Measurements from ENCODE around the gene KCTD19. TPM values are rescaled to one million over a fixed set of nuclear protein-coding genes. Genes with fewer than 3 reads are reported as not detected.

The KCTD19 gene
- total RNA-seq, 4 donors from 2014 or later = not detected

GRCh38 chr16:67247192-67248072 is 79.1 kb downstream of the KCTD19 start, which contains the start of gene FHOD1:
Gene FHOD1 (minus strand): TSS chr16:67247481. CDS start chr16:67247410, 71 bp downstream.
- intact Hi-C loops (cut with DNase I) = no loop called here
- H3K4me1 ChIP-seq = peaks cover 56 to 69% (median 63%) of the 10 kb centered on the region in 4 donors
- H3K27ac ChIP-seq (replicated peaks in 1 of 4) = peak within 1 kb of the TSS; percentile 81 to 88 (median 84)
- TF ChIP-seq POLR2A (IDR thresholded peaks at IDR 0.05; ENCODE audit: low read depth) (peak; percentile 64), POLR2AphosphoS5 (IDR thresholded peaks at IDR 0.05) (peak; percentile 86 to 92), EP300 (IDR thresholded peaks at IDR 0.05) (no peak), CTCF (IDR thresholded peaks at IDR 0.05) (peak in 1 of 3 experiments; percentile 7)
- DNase-seq (ENCODE audit: extremely low spot score) = peak; percentile 99
- H3K9me3 ChIP-seq = no peaks in the 10 kb centered on the region
- H3K27me3 ChIP-seq = peaks cover 0 to 39% (median 7%) of the 10 kb centered on the region in 4 donors
- under 1% methylated on average over 26 of the region's 60 CpGs for WGBS
- no peaks in the 10 kb centered on the region for H3K36me3 ChIP-seq
- peak within 1 kb of the TSS; percentile 70 to 75 (median 74) for H3K4me3 ChIP-seq

- intact Hi-C loops (cut with DNase I) = no loop called here
- no peaks in the 10 kb centered on the region for H3K9me3 ChIP-seq
- peaks cover 63 to 76% (median 69%) of the 10 kb centered on the region in 4 donors for H3K4me1 ChIP-seq
- no peak for DNase-seq (ENCODE audit: extremely low spot score)
- peaks cover 0 to 33% (median 7%) of the 10 kb centered on the region in 4 donors for H3K27me3 ChIP-seq
- peak overlapping the region; percentile 81 to 88 (median 84) for H3K27ac ChIP-seq (replicated peaks in 1 of 4)
- H3K36me3 ChIP-seq = no peaks in the 10 kb centered on the region
- WGBS = 0% methylated on average over 14 of the region's 26 CpGs
- TF ChIP-seq POLR2A (IDR thresholded peaks at IDR 0.05; ENCODE audit: low read depth) = peak; percentile 23
- no peak for TF ChIP-seq EP300 (IDR thresholded peaks at IDR 0.05)
- TF ChIP-seq POLR2AphosphoS5 (IDR thresholded peaks at IDR 0.05) = no peak
- TF ChIP-seq CTCF (IDR thresholded peaks at IDR 0.05) = no peak
- H3K4me3 ChIP-seq = peak overlapping the region; percentile 70 to 75 (median 74)
These were observed 79.8 kb downstream of the KCTD19 start for GRCh38 chr16:67246756-67247191.

- DNase-seq (ENCODE audit: extremely low spot score) = no peak
- peak overlapping the region; percentile 81 to 88 (median 84) for H3K27ac ChIP-seq (replicated peaks in 1 of 4)
- TF ChIP-seq POLR2A (IDR thresholded peaks at IDR 0.05; ENCODE audit: low read depth) (peak; percentile 21), CTCF (IDR thresholded peaks at IDR 0.05) (peak; percentile 20 to 33 (median 28)), EP300 (IDR thresholded peaks at IDR 0.05) (no peak), POLR2AphosphoS5 (IDR thresholded peaks at IDR 0.05) (peak; percentile 57 to 58)
- H3K4me3 ChIP-seq = peak overlapping the region; percentile 70 to 75 (median 74)
- intact Hi-C loops (cut with DNase I) = no loop called here
- H3K36me3 ChIP-seq = no peaks in the 10 kb centered on the region
- H3K27me3 ChIP-seq = peaks cover 0 to 28% (median 6%) of the 10 kb centered on the region in 4 donors
- peaks cover 69 to 81% (median 74%) of the 10 kb centered on the region in 4 donors for H3K4me1 ChIP-seq
- 0% methylated on average over 22 of the region's 48 CpGs for WGBS
- no peaks in the 10 kb centered on the region for H3K9me3 ChIP-seq
These were observed 80.3 kb downstream of the KCTD19 start for GRCh38 chr16:67246081-67246755.

- no peaks in the 10 kb centered on the region for H3K9me3 ChIP-seq
- H3K36me3 ChIP-seq = no peaks in the 10 kb centered on the region
- peak overlapping the region; percentile 70 to 75 (median 74) for H3K4me3 ChIP-seq
- intact Hi-C loops (cut with DNase I) = no loop called here
- DNase-seq (ENCODE audit: extremely low spot score) = no peak
- peaks cover 74 to 87% (median 80%) of the 10 kb centered on the region in 4 donors for H3K4me1 ChIP-seq
- H3K27me3 ChIP-seq = peaks cover 0 to 25% (median 6%) of the 10 kb centered on the region in 4 donors
- peak overlapping the region; percentile 81 to 88 (median 84) for H3K27ac ChIP-seq (replicated peaks in 1 of 4)
- WGBS = 29% methylated on average over 4 of the region's 8 CpGs
- no peak for TF ChIP-seq POLR2AphosphoS5 (IDR thresholded peaks at IDR 0.05)
- no peak for TF ChIP-seq CTCF (IDR thresholded peaks at IDR 0.05)
- TF ChIP-seq POLR2A (IDR thresholded peaks at IDR 0.05; ENCODE audit: low read depth) = no peak
- no peak for TF ChIP-seq EP300 (IDR thresholded peaks at IDR 0.05)
These were observed 80.9 kb downstream of the KCTD19 start for GRCh38 chr16:67245674-67246080.

Data from esophagus muscularis mucosa (tissue), 4 donors.